GM12873 (cell line): ENCODE results near the gene CCL23.

Source experiments
- TF ChIP-seq, protein P1 (sequence below): IDR thresholded peaks from 2 replicates; pipeline ENCODE4 v1.5.1; 2012; ENCODE audit warnings: low read depth, mild to moderate bottlenecking, moderate library complexity, low read length, control low read depth; ENCODE audit not compliant: insufficient read depth; ENCODE audit errors: missing control alignments

CCL23 gene

GRCh38 chr17:36055171-36055570 lies 37.4 kb upstream of the CCL23 start:
- TF ChIP-seq, protein P1, sequence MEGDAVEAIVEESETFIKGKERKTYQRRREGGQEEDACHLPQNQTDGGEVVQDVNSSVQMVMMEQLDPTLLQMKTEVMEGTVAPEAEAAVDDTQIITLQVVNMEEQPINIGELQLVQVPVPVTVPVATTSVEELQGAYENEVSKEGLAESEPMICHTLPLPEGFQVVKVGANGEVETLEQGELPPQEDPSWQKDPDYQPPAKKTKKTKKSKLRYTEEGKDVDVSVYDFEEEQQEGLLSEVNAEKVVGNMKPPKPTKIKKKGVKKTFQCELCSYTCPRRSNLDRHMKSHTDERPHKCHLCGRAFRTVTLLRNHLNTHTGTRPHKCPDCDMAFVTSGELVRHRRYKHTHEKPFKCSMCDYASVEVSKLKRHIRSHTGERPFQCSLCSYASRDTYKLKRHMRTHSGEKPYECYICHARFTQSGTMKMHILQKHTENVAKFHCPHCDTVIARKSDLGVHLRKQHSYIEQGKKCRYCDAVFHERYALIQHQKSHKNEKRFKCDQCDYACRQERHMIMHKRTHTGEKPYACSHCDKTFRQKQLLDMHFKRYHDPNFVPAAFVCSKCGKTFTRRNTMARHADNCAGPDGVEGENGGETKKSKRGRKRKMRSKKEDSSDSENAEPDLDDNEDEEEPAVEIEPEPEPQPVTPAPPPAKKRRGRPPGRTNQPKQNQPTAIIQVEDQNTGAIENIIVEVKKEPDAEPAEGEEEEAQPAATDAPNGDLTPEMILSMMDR = no peak

GRCh38 chr17:36049643-36050042 lies 31.9 kb upstream of the CCL23 start:
- TF ChIP-seq, protein P1 = no peak

DNA sequence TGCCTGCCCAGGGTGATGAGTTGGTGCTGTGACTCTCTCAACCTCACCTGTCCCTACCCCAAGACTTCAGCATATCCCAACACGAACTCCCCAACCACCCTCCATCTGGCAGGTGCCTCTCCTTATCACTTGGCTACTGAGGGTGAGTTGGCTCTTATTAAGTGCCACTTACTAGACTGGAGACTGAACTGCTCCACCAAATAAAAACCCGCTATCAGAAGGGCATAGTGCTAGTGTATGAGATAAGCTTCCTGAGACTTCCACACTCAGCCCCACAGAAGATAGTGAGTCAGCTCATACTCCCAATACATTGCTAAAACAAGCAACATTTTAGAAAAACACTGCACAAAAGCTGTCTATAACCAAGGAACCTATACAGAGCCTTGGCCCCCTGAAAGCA lies 30.3 kb upstream of the CCL23 start:
- TF ChIP-seq, protein P1 = no peak

DNA sequence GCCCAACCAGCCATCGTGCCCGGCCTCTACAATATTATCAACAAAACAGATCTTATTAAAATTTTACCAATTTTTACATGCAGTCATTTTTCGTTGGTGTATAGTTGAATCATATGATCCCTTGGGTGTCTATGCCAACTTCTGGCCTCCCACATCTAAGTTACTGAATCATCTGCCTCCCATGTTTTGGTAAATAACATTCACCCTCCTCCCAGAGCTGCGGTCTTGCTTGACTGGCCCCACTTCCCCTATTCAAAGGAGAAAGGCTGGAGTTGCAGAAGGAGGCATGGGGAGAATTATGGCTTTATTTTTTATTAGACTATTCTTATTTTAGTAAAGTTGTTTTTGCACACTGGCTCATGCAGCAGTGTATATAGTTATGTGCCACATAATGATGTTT lies 18.5 kb upstream of the CCL23 start:
- TF ChIP-seq, protein P1 = no peak

DNA sequence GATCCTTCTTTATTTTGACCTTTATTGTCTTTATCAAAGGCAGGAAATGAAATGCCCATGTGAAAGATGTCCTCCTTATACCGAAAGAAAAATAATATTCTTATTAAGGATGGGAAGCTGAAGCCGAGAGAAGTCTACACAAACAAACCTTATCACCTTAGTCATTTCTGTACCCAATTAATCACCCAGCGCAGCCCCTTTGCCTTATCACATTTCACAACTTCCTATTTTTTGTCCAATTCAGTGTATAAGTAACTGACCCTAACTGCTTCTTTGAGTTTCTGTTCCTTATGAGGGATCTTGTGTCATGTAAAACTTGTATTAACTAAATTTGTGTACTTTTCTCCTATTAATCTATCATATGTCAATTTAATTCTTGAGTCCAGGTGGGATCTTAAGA lies 16.4 kb upstream of the CCL23 start:
- TF ChIP-seq, protein P1 = no peak

DNA sequence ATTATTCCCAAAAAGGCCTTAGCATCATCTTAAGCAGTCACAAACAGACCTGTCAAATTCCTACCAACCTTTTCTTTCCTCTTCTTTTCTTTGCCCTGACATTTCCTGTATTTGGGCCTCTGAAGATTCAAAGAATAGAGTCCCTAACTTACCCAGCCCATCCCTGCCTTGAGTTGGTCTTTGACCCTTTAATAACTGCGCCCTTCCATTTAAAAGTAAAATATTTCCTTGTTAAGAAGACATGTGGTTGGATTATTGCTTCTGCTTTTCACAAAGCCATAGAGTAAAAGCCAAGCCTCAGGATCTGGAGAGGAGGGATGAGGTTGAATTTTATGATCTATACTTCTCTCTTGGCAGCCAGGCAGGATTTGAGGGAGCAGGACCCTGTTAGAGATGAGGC lies 13.2 kb upstream of the CCL23 start:
- TF ChIP-seq, protein P1 = no peak

DNA sequence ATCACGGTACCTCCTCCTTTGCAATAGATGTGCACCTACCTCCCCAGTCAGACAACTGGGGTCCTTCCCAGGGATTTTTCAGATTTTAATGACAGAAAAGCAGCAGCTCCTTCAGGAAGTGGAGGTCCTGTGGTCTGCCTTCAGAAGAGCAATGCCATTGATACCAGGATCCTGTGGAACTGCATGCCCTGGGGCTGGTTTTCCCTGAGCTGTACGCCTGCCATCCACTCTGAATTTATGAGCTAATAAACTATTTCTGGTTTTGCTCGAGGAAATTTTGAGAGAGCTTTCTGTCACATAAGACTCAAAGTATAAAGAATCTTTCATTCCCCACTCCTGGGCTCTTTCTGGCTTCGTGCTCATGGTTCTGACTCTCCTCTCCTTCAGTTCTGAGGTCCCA lies 10.0 kb upstream of the CCL23 start:
- TF ChIP-seq, protein P1 = no peak
